Activated naive CD8-positive, alpha-beta T cell treated with anti-CD3 and anti-CD28 coated beads for 36 hours (primary cell): Measurements from ENCODE around the gene KIF24. TPM values are rescaled to one million over a fixed set of nuclear protein-coding genes. Genes with fewer than 3 reads are reported as not detected.
"Not testable (repeated sequence)": the region's sequence is repeated elsewhere in the genome, so short reads cannot be mapped to it uniquely, and the experiment has no call there.

Source experiments
- DNase-seq: peaks from one replicate; pipeline ENCODE4 v3.0.0; 2021
- H3K27ac Mint-ChIP-seq: one replicate; pipeline ENCODE4 v1.8.0; 2022; ENCODE audit warnings: mild to moderate bottlenecking, moderate library complexity, mixed read lengths
- H3K27me3 Mint-ChIP-seq: one replicate; pipeline ENCODE4 v1.8.0; 2022; ENCODE audit warnings: mild to moderate bottlenecking, mixed read lengths
- H3K36me3 Mint-ChIP-seq: one replicate; pipeline ENCODE4 v1.8.0; 2021; ENCODE audit warnings: mild to moderate bottlenecking, mixed read lengths
- H3K4me1 Mint-ChIP-seq: one replicate; pipeline ENCODE4 v1.8.0; 2021; ENCODE audit warnings: mixed read lengths
- H3K4me3 Mint-ChIP-seq: one replicate; pipeline ENCODE4 v1.8.0; 2022; ENCODE audit warnings: mild to moderate bottlenecking, moderate library complexity, mixed read lengths
- H3K9me3 Mint-ChIP-seq: one replicate; pipeline ENCODE4 v1.8.0; 2022; ENCODE audit warnings: mixed read lengths
- total RNA-seq, 2 experiments: library from RNA; stranded (reverse); gene quantifications; one replicate each; pipeline ENCODE4 v1.2.3, GENCODE V29; 2021

KIF24 gene
- total RNA-seq, 2 experiments from 2014 or later, result 6.2 to 6.5 TPM

GRCh38 chr9:34346873-34347799, 18.1 kb upstream of the KIF24 start:
- H3K4me1 Mint-ChIP-seq, result no peaks in the 10 kb centered on the region
- H3K27ac Mint-ChIP-seq, result no peak overlapping the region
- no peak overlapping the region for H3K4me3 Mint-ChIP-seq
- H3K36me3 Mint-ChIP-seq, result peaks cover 11% of the 10 kb centered on the region
- no peak for DNase-seq
- H3K27me3 Mint-ChIP-seq, result no peaks in the 10 kb centered on the region
- no peaks in the 10 kb centered on the region for H3K9me3 Mint-ChIP-seq

- Mint-ChIP-seq H3K4me1 (peaks cover under 1% of the 10 kb centered on the region), H3K27me3 (no peaks in the 10 kb centered on the region), H3K36me3 (peaks cover 16% of the 10 kb centered on the region), H3K27ac (no peak overlapping the region), H3K9me3 (no peaks in the 10 kb centered on the region), H3K4me3 (no peak overlapping the region)
- DNase-seq, result no peak
These were observed 14.5 kb upstream of the KIF24 start for GRCh38 chr9:34343605-34344004.

GRCh38 chr9:34343090-34343489, 14.0 kb upstream of the KIF24 start:
- H3K27me3 Mint-ChIP-seq, result no peaks in the 10 kb centered on the region
- H3K9me3 Mint-ChIP-seq, result no peaks in the 10 kb centered on the region
- H3K27ac Mint-ChIP-seq, result no peak overlapping the region
- H3K36me3 Mint-ChIP-seq, result peaks cover 18% of the 10 kb centered on the region
- peaks cover 2% of the 10 kb centered on the region for H3K4me1 Mint-ChIP-seq
- no peak for DNase-seq
- no peak overlapping the region for H3K4me3 Mint-ChIP-seq

- H3K27me3 Mint-ChIP-seq, result no peaks in the 10 kb centered on the region
- H3K4me3 Mint-ChIP-seq, result no peak overlapping the region
- H3K4me1 Mint-ChIP-seq, result peaks cover 2% of the 10 kb centered on the region
- H3K27ac Mint-ChIP-seq, result no peak overlapping the region
- no peaks in the 10 kb centered on the region for H3K9me3 Mint-ChIP-seq
- no peak for DNase-seq
- H3K36me3 Mint-ChIP-seq, result peaks cover 20% of the 10 kb centered on the region
These were observed 12.7 kb upstream of the KIF24 start for GRCh38 chr9:34341659-34342295.

- Mint-ChIP-seq H3K4me3 (no peak overlapping the region), H3K4me1 (peaks cover 9% of the 10 kb centered on the region), H3K9me3 (no peaks in the 10 kb centered on the region), H3K27ac (no peak overlapping the region), H3K36me3 (peaks cover 19% of the 10 kb centered on the region), H3K27me3 (no peaks in the 10 kb centered on the region)
- DNase-seq, result no peak
These were observed 9.8 kb upstream of the KIF24 start for GRCh38 chr9:34338665-34339385.

- H3K4me3 Mint-ChIP-seq, H3K9me3 Mint-ChIP-seq, H3K27ac Mint-ChIP-seq, DNase-seq, H3K27me3 Mint-ChIP-seq: not testable (repeated sequence)
- peaks cover 10% of the 10 kb centered on the region for H3K4me1 Mint-ChIP-seq
- H3K36me3 Mint-ChIP-seq, result peaks cover 19% of the 10 kb centered on the region
These were observed 9.0 kb upstream of the KIF24 start for GRCh38 chr9:34338079-34338478.

- peaks cover 10% of the 10 kb centered on the region for H3K4me1 Mint-ChIP-seq
- H3K27ac Mint-ChIP-seq, result no peak overlapping the region
- no peaks in the 10 kb centered on the region for H3K9me3 Mint-ChIP-seq
- no peak overlapping the region for H3K4me3 Mint-ChIP-seq
- peaks cover 18% of the 10 kb centered on the region for H3K36me3 Mint-ChIP-seq
- no peak for DNase-seq
- no peaks in the 10 kb centered on the region for H3K27me3 Mint-ChIP-seq
These were observed 8.3 kb upstream of the KIF24 start for GRCh38 chr9:34337403-34337802.

- Mint-ChIP-seq H3K9me3 (no peaks in the 10 kb centered on the region), H3K4me3 (no peak overlapping the region), H3K27ac (no peak overlapping the region), H3K4me1 (peaks cover 23% of the 10 kb centered on the region), H3K36me3 (peaks cover 13% of the 10 kb centered on the region), H3K27me3 (no peaks in the 10 kb centered on the region)
- DNase-seq, result no peak
These were observed 6.3 kb upstream of the KIF24 start for GRCh38 chr9:34335376-34335775.

GRCh38 chr9:34334916-34335315, 5.8 kb upstream of the KIF24 start:
- DNase-seq, result no peak
- Mint-ChIP-seq H3K36me3 (peaks cover 9% of the 10 kb centered on the region), H3K4me1 (peaks cover 25% of the 10 kb centered on the region), H3K9me3 (no peaks in the 10 kb centered on the region), H3K27ac (no peak overlapping the region), H3K4me3 (no peak overlapping the region), H3K27me3 (no peaks in the 10 kb centered on the region)

GRCh38 chr9:34334337-34334824, 5.3 kb upstream of the KIF24 start:
- no peaks in the 10 kb centered on the region for H3K9me3 Mint-ChIP-seq
- H3K4me1 Mint-ChIP-seq, result peaks cover 25% of the 10 kb centered on the region
- no peaks in the 10 kb centered on the region for H3K27me3 Mint-ChIP-seq
- H3K4me3 Mint-ChIP-seq, result no peak overlapping the region
- peaks cover 14% of the 10 kb centered on the region for H3K36me3 Mint-ChIP-seq
- DNase-seq, result no peak
- no peak overlapping the region for H3K27ac Mint-ChIP-seq

- no peak for DNase-seq
- Mint-ChIP-seq H3K4me1 (peaks cover 25% of the 10 kb centered on the region), H3K27ac (no peak overlapping the region), H3K27me3 (no peaks in the 10 kb centered on the region), H3K4me3 (no peak overlapping the region), H3K36me3 (peaks cover 12% of the 10 kb centered on the region), H3K9me3 (no peaks in the 10 kb centered on the region)
These were observed 4.8 kb upstream of the KIF24 start for GRCh38 chr9:34333836-34334235.

GRCh38 chr9:34332076-34332964, 3.3 kb upstream of the KIF24 start:
- Mint-ChIP-seq H3K4me1 (peaks cover 26% of the 10 kb centered on the region), H3K27ac (no peak overlapping the region), H3K9me3 (no peaks in the 10 kb centered on the region), H3K27me3 (no peaks in the 10 kb centered on the region), H3K36me3 (peaks cover 6% of the 10 kb centered on the region), H3K4me3 (no peak overlapping the region)
- no peak for DNase-seq

GRCh38 chr9:34331196-34331595, 2.1 kb upstream of the KIF24 start:
- H3K27me3 Mint-ChIP-seq, result no peaks in the 10 kb centered on the region
- no peaks in the 10 kb centered on the region for H3K9me3 Mint-ChIP-seq
- peaks cover 29% of the 10 kb centered on the region for H3K4me1 Mint-ChIP-seq
- H3K27ac Mint-ChIP-seq, result peak overlapping the region; percentile 6
- DNase-seq, result no peak
- no peak overlapping the region for H3K4me3 Mint-ChIP-seq
- peaks cover 6% of the 10 kb centered on the region for H3K36me3 Mint-ChIP-seq

GRCh38 chr9:34328500-34328986, 525 bp downstream of the KIF24 start:
- Mint-ChIP-seq H3K4me1 (peaks cover 21% of the 10 kb centered on the region), H3K9me3 (no peaks in the 10 kb centered on the region), H3K27me3 (no peaks in the 10 kb centered on the region), H3K36me3 (peaks cover 6% of the 10 kb centered on the region), H3K4me3 (peak overlapping the region; percentile 96), H3K27ac (peak overlapping the region; percentile 97)
- peak; percentile 7 for DNase-seq
